Smooth muscle cell (in vitro differentiated cells): Measurements from ENCODE around the gene SNN. TPM values are rescaled to one million over a fixed set of nuclear protein-coding genes. Genes with fewer than 3 reads are reported as not detected.

ENCODE experiments used
- DNase-seq: peaks from one replicate; lab custom pipeline; 2025; ENCODE audit not compliant: unreplicated experiment; lab: John Stamatoyannopoulos, UW
- H2AFZ ChIP-seq: fragments of 200-600 bp; sonication (generic); 2 replicates; pipeline ENCODE4 v1.6.0; 2016; ENCODE audit warnings: antibody characterized with exemption, low read depth, mild to moderate bottlenecking
- H3F3A ChIP-seq: fragments of 200-600 bp; sonication (generic); 2 replicates; pipeline ENCODE4 v1.6.0; 2017; ENCODE audit warnings: antibody characterized with exemption, low read depth
- H3K27ac ChIP-seq: fragments of 200-600 bp; sonication (generic); 2 replicates; pipeline ENCODE4 v1.5.1; 2016; ENCODE audit warnings: low read depth, mild to moderate bottlenecking
- H3K27me3 ChIP-seq: fragments of 200-600 bp; sonication (generic); 2 replicates; pipeline ENCODE4 v1.6.1; 2016; ENCODE audit warnings: low read depth, mild to moderate bottlenecking
- H3K36me3 ChIP-seq: fragments of 200-600 bp; sonication (generic); 2 replicates; pipeline ENCODE4 v1.5.1; 2016; ENCODE audit warnings: low read depth
- H3K4me1 ChIP-seq: fragments of 200-600 bp; sonication (generic); 2 replicates; pipeline ENCODE4 v1.5.1; 2016; ENCODE audit warnings: low read depth
- H3K4me2 ChIP-seq: fragments of 200-600 bp; sonication (generic); 2 replicates; pipeline ENCODE4 v1.6.0; 2016; ENCODE audit warnings: mild to moderate bottlenecking
- H3K4me3 ChIP-seq: fragments of 200-600 bp; sonication (generic); 2 replicates; pipeline ENCODE4 v1.5.1; 2016; ENCODE audit warnings: mild to moderate bottlenecking
- H3K79me2 ChIP-seq: fragments of 200-600 bp; sonication (generic); 2 replicates; pipeline ENCODE4 v1.6.0; 2016; ENCODE audit warnings: low read depth, mild to moderate bottlenecking
- H3K9ac ChIP-seq: fragments of 200-600 bp; sonication (generic); 2 replicates; pipeline ENCODE4 v1.6.0; 2016; ENCODE audit warnings: low read depth
- H3K9me3 ChIP-seq: fragments of 200-600 bp; sonication (generic); replicated peaks from 2 replicates; pipeline ENCODE4 v1.5.1; 2016; ENCODE audit warnings: low read depth
- H4K20me1 ChIP-seq: fragments of 200-600 bp; sonication (generic); 2 replicates; pipeline ENCODE4 v1.6.0; 2016; ENCODE audit warnings: low read depth
- WGBS: methylation state at CpG from one replicate; pipeline ENCODE4 v1.1.7; 2016; ENCODE audit warnings: low lambda C conversion rate; 5-methylcytosine and 5-hydroxymethylcytosine counted together
- polyA plus RNA-seq: library from polyadenylated mRNA; unstranded; fragments of >200 nt; fragmentation: Nextera tagmentation; extraction: Ambion mirVana; gene quantifications from 2 replicates; pipeline ENCODE4 v1.2.1, GENCODE V29; 2016
- total RNA-seq: library from RNA; depleted of rRNA; stranded (reverse); fragments of >200 nt; gene quantifications from 2 replicates; pipeline ENCODE4 v1.2.3, GENCODE V29; 2014
- TF ChIP-seq, protein P1 (sequence below): fragments of 200-600 bp; sonication (generic); IDR thresholded peaks from 2 replicates; pipeline ENCODE4 v1.5.1; 2017; ENCODE audit warnings: borderline replicate concordance, mild to moderate bottlenecking, antibody characterized with exemption; ENCODE audit not compliant: insufficient read depth, poor library complexity, severe bottlenecking

SNN gene
- total and polyA plus RNA-seq, 2 experiments from 2014 or later, result 6.4 to 10.9 TPM

DNA sequence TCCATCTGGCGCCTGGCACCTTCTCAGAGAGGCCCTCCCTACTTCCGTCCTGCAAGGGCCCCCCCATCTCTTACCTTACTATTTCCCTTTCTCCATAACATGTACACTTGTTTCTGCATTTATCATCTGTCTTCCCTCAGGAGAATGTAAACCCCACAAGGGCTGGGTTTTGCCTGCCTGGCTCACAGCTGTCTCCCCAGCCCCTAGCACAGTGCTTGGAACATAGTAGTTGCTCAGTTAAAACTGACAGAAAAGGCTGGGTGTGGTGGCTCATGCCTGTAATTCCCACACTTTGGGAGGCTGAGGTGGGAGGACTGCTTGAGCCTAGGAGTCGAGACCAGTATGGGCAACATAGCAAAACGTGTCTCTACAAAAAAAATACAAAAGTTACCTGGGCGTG lies 5.7 kb upstream of the SNN start:
- Histone ChIP-seq H2AFZ (no peak overlapping the region), H3K9me3 (no peaks in the 10 kb centered on the region), H3K9ac (no peak overlapping the region), H3F3A (no peaks in the 10 kb centered on the region), H3K4me3 (no peak overlapping the region), H3K4me2 (no peak overlapping the region), H3K79me2 (no peaks in the 10 kb centered on the region), H3K27ac (no peak overlapping the region), H3K36me3 (no peaks in the 10 kb centered on the region), H4K20me1 (no peaks in the 10 kb centered on the region), H3K27me3 (no peaks in the 10 kb centered on the region), H3K4me1 (peaks cover 5% of the 10 kb centered on the region)
- TF ChIP-seq, protein P1, sequence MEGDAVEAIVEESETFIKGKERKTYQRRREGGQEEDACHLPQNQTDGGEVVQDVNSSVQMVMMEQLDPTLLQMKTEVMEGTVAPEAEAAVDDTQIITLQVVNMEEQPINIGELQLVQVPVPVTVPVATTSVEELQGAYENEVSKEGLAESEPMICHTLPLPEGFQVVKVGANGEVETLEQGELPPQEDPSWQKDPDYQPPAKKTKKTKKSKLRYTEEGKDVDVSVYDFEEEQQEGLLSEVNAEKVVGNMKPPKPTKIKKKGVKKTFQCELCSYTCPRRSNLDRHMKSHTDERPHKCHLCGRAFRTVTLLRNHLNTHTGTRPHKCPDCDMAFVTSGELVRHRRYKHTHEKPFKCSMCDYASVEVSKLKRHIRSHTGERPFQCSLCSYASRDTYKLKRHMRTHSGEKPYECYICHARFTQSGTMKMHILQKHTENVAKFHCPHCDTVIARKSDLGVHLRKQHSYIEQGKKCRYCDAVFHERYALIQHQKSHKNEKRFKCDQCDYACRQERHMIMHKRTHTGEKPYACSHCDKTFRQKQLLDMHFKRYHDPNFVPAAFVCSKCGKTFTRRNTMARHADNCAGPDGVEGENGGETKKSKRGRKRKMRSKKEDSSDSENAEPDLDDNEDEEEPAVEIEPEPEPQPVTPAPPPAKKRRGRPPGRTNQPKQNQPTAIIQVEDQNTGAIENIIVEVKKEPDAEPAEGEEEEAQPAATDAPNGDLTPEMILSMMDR, result no peak
- DNase-seq, result no peak
- 95% methylated on average over 5 of the region's 5 CpGs for WGBS

DNA sequence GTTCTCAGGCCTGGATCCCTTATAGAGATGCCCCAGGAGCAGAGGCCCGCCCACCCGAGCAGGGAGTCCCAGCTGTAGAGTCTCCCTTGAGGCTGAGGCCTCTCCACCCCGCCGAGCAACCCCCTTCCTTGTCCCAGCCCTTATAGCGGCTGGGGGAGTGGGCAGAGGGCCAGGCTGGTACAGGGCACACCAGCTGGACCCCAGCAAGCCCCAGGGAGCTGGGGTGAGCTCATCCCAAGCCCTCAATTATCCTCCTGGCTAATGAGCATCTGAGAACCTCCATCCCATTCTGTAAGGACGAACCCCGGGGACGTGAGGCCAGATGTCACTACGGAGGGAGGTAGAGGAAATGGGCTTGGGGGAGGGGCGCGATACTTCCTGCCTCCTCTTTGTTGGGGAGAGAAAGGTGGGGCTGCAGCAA lies 3.2 kb upstream of the SNN start:
- H3K4me3 ChIP-seq, result no peak overlapping the region
- no peak for DNase-seq
- no peaks in the 10 kb centered on the region for H3K9me3 ChIP-seq
- H3K9ac ChIP-seq, result no peak overlapping the region
- H3K4me1 ChIP-seq, result peaks cover 9% of the 10 kb centered on the region
- TF ChIP-seq, protein P1, result no peak
- no peaks in the 10 kb centered on the region for H3K36me3 ChIP-seq
- H3K27ac ChIP-seq, result no peak overlapping the region
- H2AFZ ChIP-seq, result no peak overlapping the region
- no peaks in the 10 kb centered on the region for H3F3A ChIP-seq
- peaks cover 12% of the 10 kb centered on the region for H4K20me1 ChIP-seq
- no peaks in the 10 kb centered on the region for H3K27me3 ChIP-seq
- H3K4me2 ChIP-seq, result no peak overlapping the region
- WGBS, result 50% methylated on average over 11 of the region's 11 CpGs
- H3K79me2 ChIP-seq, result peaks cover 11% of the 10 kb centered on the region

DNA sequence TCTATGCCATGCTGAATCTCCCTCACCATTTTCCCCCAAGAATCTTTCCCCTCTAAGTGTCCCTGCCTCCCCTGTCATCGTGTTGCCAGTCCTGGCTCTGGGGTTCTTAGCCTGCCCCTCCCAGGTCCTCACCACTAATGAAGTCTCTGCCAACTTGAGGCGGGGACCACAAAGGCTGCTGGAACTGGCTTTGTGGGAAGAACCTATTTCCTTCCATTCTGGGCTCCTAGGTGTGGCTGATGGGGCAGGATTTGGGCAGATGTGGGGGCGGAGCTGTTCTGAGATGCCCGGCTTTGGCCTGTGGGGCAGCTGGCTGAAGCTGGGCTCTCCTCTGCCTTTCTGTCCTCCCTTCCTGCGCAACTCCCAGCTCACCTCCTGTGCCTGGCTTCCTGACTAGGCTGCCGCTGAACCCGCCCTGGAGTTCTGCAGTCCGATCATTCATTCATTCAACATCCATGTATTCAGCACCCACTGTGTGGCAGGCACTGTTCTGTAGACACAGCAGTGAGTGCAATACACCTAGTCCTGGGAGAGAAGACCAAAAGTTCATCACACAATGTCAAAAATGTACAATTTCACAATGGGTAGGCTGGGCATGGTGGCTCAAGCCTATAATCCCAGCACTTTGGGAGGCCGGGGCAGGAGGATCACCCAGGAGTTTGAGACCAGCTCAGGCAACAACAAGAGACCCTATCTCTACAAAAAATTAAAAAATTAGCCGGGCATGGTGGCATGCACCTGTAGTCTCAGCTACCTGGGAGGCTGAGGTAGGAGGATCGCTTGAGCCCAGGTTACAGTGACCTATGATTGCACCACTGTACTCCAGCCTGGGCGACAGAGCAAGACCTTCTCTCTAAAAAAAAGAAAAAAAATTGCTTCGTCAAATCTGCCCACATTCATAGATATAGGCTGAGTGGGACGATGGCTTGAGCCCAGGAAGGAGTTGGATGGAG lies 1.9 kb upstream of the SNN start:
- no peaks in the 10 kb centered on the region for H3K36me3 ChIP-seq
- no peak overlapping the region for H2AFZ ChIP-seq
- H4K20me1 ChIP-seq, result peaks cover 25% of the 10 kb centered on the region
- peaks cover 11% of the 10 kb centered on the region for H3K4me1 ChIP-seq
- 92% methylated on average over 14 of the region's 14 CpGs for WGBS
- no peaks in the 10 kb centered on the region for H3F3A ChIP-seq
- no peak overlapping the region for H3K4me2 ChIP-seq
- no peak overlapping the region for H3K9ac ChIP-seq
- no peak overlapping the region for H3K4me3 ChIP-seq
- no peak overlapping the region for H3K27ac ChIP-seq
- H3K27me3 ChIP-seq, result no peaks in the 10 kb centered on the region
- H3K9me3 ChIP-seq, result no peaks in the 10 kb centered on the region
- peaks cover 15% of the 10 kb centered on the region for H3K79me2 ChIP-seq
- DNase-seq, result no peak
- TF ChIP-seq, protein P1, result no peak
